A673 (cell line): Measurements from ENCODE around the gene TXNDC16. TPM values are rescaled to one million over a fixed set of nuclear protein-coding genes. Genes with fewer than 3 reads are reported as not detected.

Source experiments
- BruUV-seq: library from RNA; stranded (reverse); fragments of 400-500 nt; replicated peaks from 2 replicates; lab custom pipeline; 2021; lab: Mats Ljungman, UMichigan
- CTCF ChIA-PET: fragments of 300-600 bp; sonication (Branson Sonifier 250); formaldehyde crosslinking; loops from one replicate; lab custom pipeline; 2022; ENCODE audit warnings: antibody characterized with exemption; lab: Charles Lee
- POLR2A ChIA-PET: fragments of 300-600 bp; sonication (Branson Sonifier 250); formaldehyde crosslinking; loops from one replicate; lab custom pipeline; 2022; ENCODE audit warnings: antibody characterized with exemption; ENCODE audit not compliant: low non-redundant PET; lab: Charles Lee
- DNase-seq: peaks from one replicate; pipeline ENCODE4 v3.0.0-alpha.2; 2015; ENCODE audit warnings: low spot score
- H3K27ac ChIP-seq: fragments of 200-600 bp; sonication (generic); 2 replicates; pipeline ENCODE4 v1.5.1; 2016; ENCODE audit warnings: mixed run types, low read depth, mild to moderate bottlenecking, mixed read lengths, antibody characterized with exemption, low read length; ENCODE audit not compliant: poor library complexity, severe bottlenecking
- H3K27me3 ChIP-seq: fragments of 200-600 bp; sonication (generic); replicated peaks from 2 replicates; pipeline ENCODE4 v1.6.1; 2017; ENCODE audit warnings: mixed run types, low read depth, mild to moderate bottlenecking, mixed read lengths, antibody characterized with exemption, low read length; ENCODE audit not compliant: insufficient read depth, poor library complexity
- H3K36me3 ChIP-seq: fragments of 200-600 bp; sonication (generic); 2 replicates; pipeline ENCODE4 v1.6.1; 2016; ENCODE audit warnings: mixed run types, mild to moderate bottlenecking, mixed read lengths, antibody characterized with exemption, low read length; ENCODE audit not compliant: insufficient read depth, poor library complexity, severe bottlenecking
- H3K4me1 ChIP-seq: fragments of 200-600 bp; sonication (generic); 2 replicates; pipeline ENCODE4 v1.6.1; 2017; ENCODE audit warnings: mixed run types, mild to moderate bottlenecking, mixed read lengths, antibody characterized with exemption, low read length; ENCODE audit not compliant: insufficient read depth, poor library complexity, severe bottlenecking
- H3K4me3 ChIP-seq: fragments of 200-600 bp; sonication (generic); 2 replicates; pipeline ENCODE4 v1.5.1; 2016; ENCODE audit warnings: low read depth, mixed run types, mild to moderate bottlenecking, mixed read lengths, low read length; ENCODE audit not compliant: poor library complexity, severe bottlenecking
- H3K9me3 ChIP-seq: fragments of 200-600 bp; sonication (generic); 2 replicates; pipeline ENCODE4 v1.6.1; 2016; ENCODE audit warnings: mixed run types, low read depth, mild to moderate bottlenecking, mixed read lengths, antibody characterized with exemption, low read length; ENCODE audit not compliant: poor library complexity, severe bottlenecking
- EZH2 ChIP-seq: fragments of 200-600 bp; sonication (generic); IDR thresholded peaks from 2 replicates; pipeline ENCODE4 v1.6.1; 2017; ENCODE audit warnings: borderline replicate concordance, low read depth, mild to moderate bottlenecking, mixed read lengths, antibody characterized with exemption, low read length; ENCODE audit not compliant: poor library complexity, severe bottlenecking
- intact Hi-C: fragments of 100-400 bp; cut with micrococcal nuclease; formaldehyde crosslinking; loops from one replicate; pipeline ENCODE4 v1.10.0; 2022; ENCODE audit not compliant: unreplicated experiment
- total RNA-seq: library from RNA; stranded (reverse); gene quantifications from 2 replicates; pipeline ENCODE4 v1.2.3, GENCODE V29; 2021
- TF ChIP-seq, protein P1 (sequence below): fragments of 300-800, 200-600 bp; sonication (generic); conservative IDR thresholded peaks from 2 replicates; pipeline ENCODE4 v1.5.1; 2017; ENCODE audit warnings: low read depth, mild to moderate bottlenecking, antibody characterized with exemption, low read length, moderate library complexity, mixed read lengths

Gene TXNDC16
- total RNA-seq, 1 experiment from 2014 or later, result 4.8 TPM

DNA sequence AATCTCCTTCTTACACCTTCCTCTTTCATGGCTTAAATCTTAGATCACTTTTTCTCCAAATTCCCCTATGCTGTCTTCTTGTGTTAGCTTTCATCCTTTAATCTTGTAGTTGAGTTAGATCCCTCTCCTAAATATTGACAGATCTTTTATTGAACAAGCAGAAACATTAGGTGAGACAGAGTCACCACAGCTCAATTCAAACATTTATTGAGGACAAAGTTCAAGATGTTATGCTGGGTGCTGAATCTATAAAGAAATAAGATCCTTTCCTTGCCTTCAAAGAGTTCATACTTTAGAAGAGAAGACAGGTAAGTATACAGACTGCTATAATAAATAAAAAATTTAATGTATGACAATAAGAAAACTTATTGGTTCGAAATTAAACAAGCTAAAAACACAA, 109.7 kb downstream of the TXNDC16 start:
- intact Hi-C loops, result no loop called here
- no peak for DNase-seq
- POLR2A ChIA-PET, result no interaction called here
- Histone ChIP-seq H3K4me3 (no peak overlapping the region), H3K27me3 (no peaks in the 10 kb centered on the region), H3K4me1 (no peaks in the 10 kb centered on the region), H3K36me3 (no peaks in the 10 kb centered on the region), H3K9me3 (no peaks in the 10 kb centered on the region), H3K27ac (no peak overlapping the region)
- TF ChIP-seq, protein P1, sequence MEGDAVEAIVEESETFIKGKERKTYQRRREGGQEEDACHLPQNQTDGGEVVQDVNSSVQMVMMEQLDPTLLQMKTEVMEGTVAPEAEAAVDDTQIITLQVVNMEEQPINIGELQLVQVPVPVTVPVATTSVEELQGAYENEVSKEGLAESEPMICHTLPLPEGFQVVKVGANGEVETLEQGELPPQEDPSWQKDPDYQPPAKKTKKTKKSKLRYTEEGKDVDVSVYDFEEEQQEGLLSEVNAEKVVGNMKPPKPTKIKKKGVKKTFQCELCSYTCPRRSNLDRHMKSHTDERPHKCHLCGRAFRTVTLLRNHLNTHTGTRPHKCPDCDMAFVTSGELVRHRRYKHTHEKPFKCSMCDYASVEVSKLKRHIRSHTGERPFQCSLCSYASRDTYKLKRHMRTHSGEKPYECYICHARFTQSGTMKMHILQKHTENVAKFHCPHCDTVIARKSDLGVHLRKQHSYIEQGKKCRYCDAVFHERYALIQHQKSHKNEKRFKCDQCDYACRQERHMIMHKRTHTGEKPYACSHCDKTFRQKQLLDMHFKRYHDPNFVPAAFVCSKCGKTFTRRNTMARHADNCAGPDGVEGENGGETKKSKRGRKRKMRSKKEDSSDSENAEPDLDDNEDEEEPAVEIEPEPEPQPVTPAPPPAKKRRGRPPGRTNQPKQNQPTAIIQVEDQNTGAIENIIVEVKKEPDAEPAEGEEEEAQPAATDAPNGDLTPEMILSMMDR, result no peak
- TF ChIP-seq EZH2, result no peak
- CTCF ChIA-PET, result interaction anchor here (0.6 kb wide), 1 partner anchor 23 kb away, joined by 17 read pairs; no protein-coding TSS in a partner anchor
- BruUV-seq, result no TSS peak

DNA sequence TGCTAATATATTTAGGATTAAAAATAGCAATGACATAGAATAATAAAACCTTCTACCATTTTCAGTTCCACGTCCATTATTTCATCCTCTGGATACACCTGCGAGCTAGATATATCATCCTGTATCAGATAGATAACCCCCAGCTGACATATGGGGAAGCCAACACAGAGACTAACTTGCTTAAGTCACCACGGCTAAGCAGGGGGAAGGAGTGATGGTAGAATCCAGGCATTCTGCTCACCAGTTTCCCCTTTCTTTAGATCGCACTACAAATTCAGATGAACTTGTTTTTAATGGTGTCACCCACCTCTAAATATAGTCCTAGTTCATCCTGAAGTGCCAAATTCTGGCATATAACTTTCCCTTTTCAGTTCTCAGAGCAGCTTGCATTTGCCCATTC, 110.1 kb downstream of the TXNDC16 start:
- DNase-seq, result no peak
- ChIA-PET POLR2A (no interaction called here), CTCF (no interaction called here)
- H3K4me1 ChIP-seq, result no peaks in the 10 kb centered on the region
- no peak overlapping the region for H3K4me3 ChIP-seq
- H3K9me3 ChIP-seq, result no peaks in the 10 kb centered on the region
- TF ChIP-seq, protein P1, result no peak
- no peak for TF ChIP-seq EZH2
- H3K36me3 ChIP-seq, result no peaks in the 10 kb centered on the region
- BruUV-seq, result no TSS peak
- no peaks in the 10 kb centered on the region for H3K27me3 ChIP-seq
- H3K27ac ChIP-seq, result no peak overlapping the region
- intact Hi-C loops, result no loop called here

DNA sequence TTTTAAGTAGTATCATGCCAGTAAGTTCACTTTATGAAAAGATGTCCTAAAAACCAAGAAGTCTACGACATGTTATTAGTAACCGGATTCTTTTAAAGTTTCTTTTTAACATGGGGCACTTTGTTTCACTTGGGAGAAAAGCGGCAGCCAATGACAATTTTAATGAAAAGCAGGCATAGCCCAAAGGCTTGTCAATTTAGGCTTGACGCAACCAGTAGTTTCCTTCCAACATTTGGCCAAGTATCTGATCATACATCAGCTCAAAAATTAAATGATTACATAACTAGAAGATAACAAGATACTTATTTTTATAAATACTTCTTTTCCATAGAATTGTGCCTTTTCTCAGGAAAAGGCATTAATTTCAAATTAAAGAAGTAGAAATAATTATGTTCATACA, 112.8 kb downstream of the TXNDC16 start:
- intact Hi-C loops, result no loop called here
- Histone ChIP-seq H3K4me1 (no peaks in the 10 kb centered on the region), H3K27ac (no peak overlapping the region), H3K27me3 (no peaks in the 10 kb centered on the region), H3K4me3 (no peak overlapping the region), H3K36me3 (no peaks in the 10 kb centered on the region), H3K9me3 (no peaks in the 10 kb centered on the region)
- CTCF ChIA-PET, result no interaction called here
- DNase-seq, result no peak
- POLR2A ChIA-PET, result no interaction called here
- TF ChIP-seq, protein P1, result no peak
- no peak for TF ChIP-seq EZH2
- BruUV-seq, result no TSS peak
